IMR-90 (cell line): ENCODE results near the gene CDKN2B-AS1. TPM values are rescaled to one million over a fixed set of nuclear protein-coding genes. Genes with fewer than 3 reads are reported as not detected.
"Not testable (repeated sequence)": the region's sequence is repeated elsewhere in the genome, so short reads cannot be mapped to it uniquely, and the experiment has no call there.

Experiments used
- ATAC-seq: fragments of 200-7000 bp; cut with Tn5 transposase; 2 replicates; pipeline ENCODE4 v1.9.1; 2020; ENCODE audit warnings: low read depth, mild to moderate bottlenecking, moderate library complexity
- BruUV-seq: library from RNA; stranded (reverse); fragments of 400-500 nt; replicated peaks from 2 replicates; lab custom pipeline; 2021; lab: Mats Ljungman, UMichigan
- CTCF ChIA-PET: fragments of 300-600 bp; formaldehyde crosslinking; extraction: SDS; loops from one replicate; lab custom pipeline; 2021; ENCODE audit warnings: antibody characterized with exemption; lab: Yijun Ruan, JAX
- POLR2A ChIA-PET: fragments of 300-600 bp; sonication (Branson Sonifier 250); formaldehyde crosslinking; loops from one replicate; lab custom pipeline; 2022; ENCODE audit warnings: antibody characterized with exemption; ENCODE audit not compliant: unreplicated experiment; lab: Charles Lee
- DNase-seq: peaks from one replicate; pipeline ENCODE4 v3.0.0; 2013
- H2AFZ ChIP-seq: replicated peaks from 2 replicates; pipeline ENCODE3; 2013; ENCODE audit warnings: low read length, mild to moderate bottlenecking; ENCODE audit not compliant: poor library complexity
- H2AK5ac ChIP-seq: 2 replicates; pipeline ENCODE4 v1.6.1; 2013; ENCODE audit warnings: low read depth, low read length, inconsistent platforms
- H2AK9ac ChIP-seq: replicated peaks from 2 replicates; pipeline ENCODE3; 2013; ENCODE audit warnings: mild to moderate bottlenecking, low read depth, low read length, moderate library complexity; ENCODE audit not compliant: poor library complexity
- H2BK120ac ChIP-seq: 2 replicates; pipeline ENCODE4 v1.6.1; 2013; ENCODE audit warnings: low read depth, low read length, inconsistent platforms
- H2BK15ac ChIP-seq: 3 replicates; pipeline ENCODE4 v1.6.1; 2013; ENCODE audit warnings: low read depth, low read length, inconsistent platforms
- H2BK20ac ChIP-seq: 2 replicates; pipeline ENCODE4 v1.6.1; 2013; ENCODE audit warnings: low read depth, mild to moderate bottlenecking, inconsistent platforms, low read length, moderate library complexity
- H2BK5ac ChIP-seq: 2 replicates; pipeline ENCODE4 v1.6.1; 2013; ENCODE audit warnings: mild to moderate bottlenecking, low read depth, low read length, inconsistent platforms; ENCODE audit not compliant: poor library complexity, severe bottlenecking
- H3K14ac ChIP-seq: replicated peaks from 2 replicates; pipeline ENCODE4 v1.6.1; 2013; ENCODE audit warnings: low read depth, low read length, inconsistent platforms
- H3K18ac ChIP-seq: 2 replicates; pipeline ENCODE4 v1.6.1; 2013; ENCODE audit warnings: low read depth, low read length, control low read depth
- H3K23ac ChIP-seq: 2 replicates; pipeline ENCODE4 v1.6.1; 2013; ENCODE audit warnings: low read depth, low read length, inconsistent platforms
- H3K27ac ChIP-seq: 2 replicates; pipeline ENCODE4 v1.5.1; 2013; ENCODE audit warnings: mild to moderate bottlenecking, control low read depth, low read length; ENCODE audit not compliant: insufficient read depth
- H3K27me3 ChIP-seq: 2 replicates; pipeline ENCODE4 v1.6.1; 2013; ENCODE audit warnings: low read length; ENCODE audit not compliant: control insufficient read depth, insufficient read depth
- H3K36me3 ChIP-seq: 2 replicates; pipeline ENCODE4 v1.6.1; 2013; ENCODE audit warnings: low read length, mixed read lengths; ENCODE audit not compliant: control insufficient read depth, insufficient read depth
- H3K4ac ChIP-seq: 2 replicates; pipeline ENCODE4 v1.6.1; 2013; ENCODE audit warnings: low read depth, low read length, inconsistent platforms
- H3K4me1 ChIP-seq: 2 replicates; pipeline ENCODE4 v1.6.1; 2013; ENCODE audit warnings: low read length, mixed read lengths; ENCODE audit not compliant: control insufficient read depth, insufficient read depth
- H3K4me2 ChIP-seq: 2 replicates; pipeline ENCODE4 v1.6.1; 2013; ENCODE audit warnings: low read depth, mild to moderate bottlenecking, control low read depth, low read length, moderate library complexity
- H3K4me3 ChIP-seq: 2 replicates; pipeline ENCODE4 v1.5.1; 2013; ENCODE audit warnings: low read depth, mild to moderate bottlenecking, control low read depth, low read length, moderate library complexity; ENCODE audit not compliant: insufficient read depth
- H3K56ac ChIP-seq: 2 replicates; pipeline ENCODE4 v1.6.1; 2013; ENCODE audit warnings: low read length, inconsistent platforms; ENCODE audit not compliant: insufficient read depth; ENCODE audit errors: extremely low read depth
- H3K79me1 ChIP-seq, 2 experiments: 2 replicates each; pipeline ENCODE4 v1.6.1; 2013; ENCODE audit warnings: low read length in 2 of 2, inconsistent platforms in 1 of 2, low read depth in 1 of 2
- H3K9ac ChIP-seq: 2 replicates; pipeline ENCODE4 v1.6.1; 2013; ENCODE audit warnings: low read depth, low read length, control low read depth
- H3K9me1 ChIP-seq: 2 replicates; pipeline ENCODE4 v1.6.1; 2013; ENCODE audit warnings: low read length, inconsistent platforms; ENCODE audit not compliant: insufficient read depth
- H3K9me3 ChIP-seq: 2 replicates; pipeline ENCODE4 v1.6.1; 2013; ENCODE audit warnings: low read length; ENCODE audit not compliant: control insufficient read depth, insufficient read depth
- H4K20me1 ChIP-seq: 2 replicates; pipeline ENCODE4 v1.6.1; 2013; ENCODE audit warnings: low read length, inconsistent platforms; ENCODE audit not compliant: insufficient read depth
- H4K5ac ChIP-seq: 2 replicates; pipeline ENCODE4 v1.6.1; 2013; ENCODE audit warnings: mild to moderate bottlenecking, low read depth, low read length, control low read depth
- H4K8ac ChIP-seq, 2 experiments: 2 replicates each; pipeline ENCODE4 v1.6.1; 2013; ENCODE audit warnings: low read depth in 2 of 2, low read length in 2 of 2, control low read depth in 1 of 2, inconsistent platforms in 1 of 2
- H4K91ac ChIP-seq: 2 replicates; pipeline ENCODE4 v1.6.1; 2013; ENCODE audit warnings: low read depth, low read length, inconsistent platforms; ENCODE audit not compliant: insufficient read depth
- CEBPB ChIP-seq: IDR thresholded peaks from 2 replicates; pipeline ENCODE4 v1.6.1; 2012; ENCODE audit warnings: low read depth, low read length, improper control_type of control experiment
- CHD1 ChIP-seq: IDR thresholded peaks from 2 replicates; pipeline ENCODE4 v1.6.1; 2012; ENCODE audit warnings: low read depth, low read length, improper control_type of control experiment
- ELK1 ChIP-seq: fragments of 150-350 bp; IDR thresholded peaks from 2 replicates; pipeline ENCODE4 v1.6.1; 2016; ENCODE audit warnings: low read depth, mild to moderate bottlenecking, low read length, moderate library complexity, borderline replicate concordance
- FOS ChIP-seq: fragments of 150-350 bp; IDR thresholded peaks from 2 replicates; pipeline ENCODE4 v1.6.1; 2016; ENCODE audit warnings: low read depth, low read length
- MAZ ChIP-seq: IDR thresholded peaks from 2 replicates; pipeline ENCODE4 v1.6.1; 2012; ENCODE audit warnings: low read depth, mild to moderate bottlenecking, low read length, improper control_type of control experiment, moderate library complexity, borderline replicate concordance
- MXI1 ChIP-seq: IDR thresholded peaks from 2 replicates; pipeline ENCODE4 v1.6.1; 2012; ENCODE audit warnings: low read depth, mild to moderate bottlenecking, low read length, moderate library complexity, borderline replicate concordance
- NFE2L2 ChIP-seq: fragments of 150-350 bp; IDR thresholded peaks from 2 replicates; pipeline ENCODE4 v1.6.1; 2016; ENCODE audit warnings: low read depth, mild to moderate bottlenecking, low read length
- RCOR1 ChIP-seq: IDR thresholded peaks from 2 replicates; pipeline ENCODE4 v1.6.1; 2012; ENCODE audit warnings: mild to moderate bottlenecking, low read length, improper control_type of control experiment; ENCODE audit not compliant: insufficient replicate concordance
- SMC3 ChIP-seq: fragments of 150-350 bp; IDR thresholded peaks from 2 replicates; pipeline ENCODE4 v1.6.1; 2016; ENCODE audit warnings: low read depth, mild to moderate bottlenecking, antibody characterized with exemption, low read length, moderate library complexity
- WGBS, 2 experiments: methylation state at CpG; one replicate each; pipeline versions ENCODE4 v1.1.5 to v1.1.7; 2013; ENCODE audit warnings: missing lambda C conversion rate in 2 of 2; ENCODE audit not compliant: insufficient read length in 1 of 2; ENCODE audit errors: extremely low coverage in 2 of 2; 5-methylcytosine and 5-hydroxymethylcytosine counted together
- dilution Hi-C: fragments of 300-500 bp; cut with HindIII; formaldehyde crosslinking; loops from one replicate; pipeline ENCODE4 v1.14.3; 2018; ENCODE audit warnings: low sequenced_read_pairs; ENCODE audit not compliant: unreplicated experiment
- in situ Hi-C: fragments of 300-500 bp; cut with MboI; formaldehyde crosslinking; loops from 3 replicates; pipeline ENCODE4 v1.14.3; 2019; ENCODE audit warnings: low sequenced_read_pairs, inconsistent platforms, mixed read lengths
- intact Hi-C: fragments of 100-400 bp; cut with micrococcal nuclease; formaldehyde crosslinking; loops from 2 replicates; pipeline ENCODE4 v1.10.0; 2022
- polyA plus RNA-seq, 3 experiments: library from polyadenylated mRNA; depleted of rRNA; stranded (reverse); fragments of >200 nt; gene quantifications; 2 replicates each; pipeline ENCODE4 v1.2.3, GENCODE V29; 2012; ENCODE audit warnings: low replicate concordance in 1 of 3
- total RNA-seq: library from RNA; depleted of rRNA; stranded (reverse); fragments of >200 nt; gene quantifications from 2 replicates; pipeline ENCODE4 v1.2.3, GENCODE V29; 2012

Gene CDKN2B-AS1
- total and polyA plus RNA-seq, 2 of the 4 experiments (the other 2 are of a cell fraction) = 1.0 to 1.1 TPM

- H3K4me1 ChIP-seq = no peaks in the 10 kb centered on the region
- DNase-seq = no peak
- H3K9me1 ChIP-seq = no peaks in the 10 kb centered on the region
- no peak overlapping the region for H3K14ac ChIP-seq
- no peak for ATAC-seq
- H3K36me3 ChIP-seq = no peaks in the 10 kb centered on the region
- no peak overlapping the region for H2BK5ac ChIP-seq
- H3K18ac ChIP-seq = no peak overlapping the region
- no peak overlapping the region for H3K56ac ChIP-seq
- H4K20me1 ChIP-seq = no peaks in the 10 kb centered on the region
- H2BK120ac ChIP-seq = no peak overlapping the region
- in situ Hi-C loops = no loop called here
- no TSS peak for BruUV-seq
- no peak overlapping the region for H3K9ac ChIP-seq
- no peak overlapping the region for H4K91ac ChIP-seq
- TF ChIP-seq MXI1 = no peak
- TF ChIP-seq NFE2L2 = no peak
- no peak for TF ChIP-seq RCOR1
- no peak for TF ChIP-seq MAZ
- no peak for TF ChIP-seq ELK1
- TF ChIP-seq FOS = no peak
- TF ChIP-seq SMC3 = no peak
- no peak for TF ChIP-seq CHD1
- no peak for TF ChIP-seq CEBPB
- intact Hi-C loops = no loop called here
- no peak overlapping the region for H2AK9ac ChIP-seq
- H2AK5ac ChIP-seq = no peak overlapping the region
- CTCF ChIA-PET = no interaction called here
- no CpG with 5 or more reads among the region's 2 CpGs for WGBS, 2 experiments
- no peak overlapping the region for H3K23ac ChIP-seq
- 0 out of 2 replicates have a peak, but pooled peaks cover 2% of the 10 kb centered on the region for H3K9me3 ChIP-seq
- no peak overlapping the region for H2BK15ac ChIP-seq
- no peak overlapping the region for H4K5ac ChIP-seq
- H3K4me2 ChIP-seq = no peak overlapping the region
- H2BK20ac ChIP-seq = no peak overlapping the region
- peaks cover 2% of the 10 kb centered on the region for H3K27me3 ChIP-seq
- H2AFZ ChIP-seq = no peak overlapping the region
- no peak overlapping the region for H3K4me3 ChIP-seq
- H3K79me1 ChIP-seq = no peaks in the 10 kb centered on the region
- H4K8ac ChIP-seq = no peak overlapping the region
- H3K4ac ChIP-seq = no peak overlapping the region
- dilution Hi-C loops = no loop called here
- POLR2A ChIA-PET = no interaction called here
- H3K27ac ChIP-seq = no peak overlapping the region
Measured at GRCh38 chr9:21958833-21959232, 35.8 kb upstream of the CDKN2B-AS1 start.

- H2BK5ac ChIP-seq, H4K20me1 ChIP-seq, ATAC-seq, POLR2A ChIA-PET, BruUV-seq, intact Hi-C loops, H4K91ac ChIP-seq, H3K79me1 ChIP-seq, H4K8ac ChIP-seq, CTCF ChIA-PET, H3K27ac ChIP-seq, H2AFZ ChIP-seq, H3K23ac ChIP-seq, H2BK20ac ChIP-seq, H4K5ac ChIP-seq, H3K14ac ChIP-seq, H2BK120ac ChIP-seq, H3K9ac ChIP-seq, H3K4me1 ChIP-seq, H3K18ac ChIP-seq, H3K36me3 ChIP-seq, H3K4ac ChIP-seq, H3K27me3 ChIP-seq, H3K56ac ChIP-seq, DNase-seq, H3K4me3 ChIP-seq, H2AK5ac ChIP-seq, dilution Hi-C loops, H2AK9ac ChIP-seq, H3K4me2 ChIP-seq, H3K9me1 ChIP-seq, H2BK15ac ChIP-seq, H3K9me3 ChIP-seq, in situ Hi-C loops: not testable (repeated sequence)
- WGBS, 2 experiments = no CpG with 5 or more reads among the region's 33 CpGs
Measured at GRCh38 chr9:21959268-21959667, 35.3 kb upstream of the CDKN2B-AS1 start.
